GM12865 (cell line): ENCODE measurements around the gene ZNF618.

Source experiments
- DNase-seq: peaks from one replicate; pipeline ENCODE4 v3.0.0; 2010; ENCODE audit warnings: low read depth
- H3K4me3 ChIP-seq: 2 replicates; pipeline ENCODE4 v1.5.1; 2011; ENCODE audit warnings: mild to moderate bottlenecking, low read depth, low read length, control low read depth
- CTCF ChIP-seq: IDR thresholded peaks from 2 replicates; pipeline ENCODE4 v1.5.1; 2011; ENCODE audit warnings: low read length, control low read depth, low read depth, inconsistent platforms; ENCODE audit not compliant: insufficient read depth; ENCODE audit errors: missing control alignments

ZNF618 gene

GRCh38 chr9:114000063-114000454, 124.0 kb downstream of the ZNF618 start:
- no peak for DNase-seq
- TF ChIP-seq CTCF: no peak
- no peak overlapping the region for H3K4me3 ChIP-seq

GRCh38 chr9:114000671-114001409, 124.7 kb downstream of the ZNF618 start:
- no peak overlapping the region for H3K4me3 ChIP-seq
- TF ChIP-seq CTCF: no peak
- DNase-seq: no peak

GRCh38 chr9:114001410-114001685, 125.2 kb downstream of the ZNF618 start:
- no peak for TF ChIP-seq CTCF
- no peak overlapping the region for H3K4me3 ChIP-seq
- no peak for DNase-seq

- TF ChIP-seq CTCF: no peak
- no peak for DNase-seq
- H3K4me3 ChIP-seq: no peak overlapping the region
These were observed 125.7 kb downstream of the ZNF618 start for GRCh38 chr9:114001794-114002261.

- no peak for DNase-seq
- TF ChIP-seq CTCF: no peak
- no peak overlapping the region for H3K4me3 ChIP-seq
These were observed 126.3 kb downstream of the ZNF618 start for GRCh38 chr9:114002271-114002985.

- no peak for DNase-seq
- TF ChIP-seq CTCF: no peak
- H3K4me3 ChIP-seq: no peak overlapping the region
These were observed 126.9 kb downstream of the ZNF618 start for GRCh38 chr9:114002986-114003350.

GRCh38 chr9:114003351-114003750, 127.2 kb downstream of the ZNF618 start:
- no peak for DNase-seq
- no peak overlapping the region for H3K4me3 ChIP-seq
- no peak for TF ChIP-seq CTCF
